HCT116 (cell line): ENCODE data around the gene ASCC1. TPM values are rescaled to one million over a fixed set of nuclear protein-coding genes. Genes with fewer than 3 reads are reported as not detected.

Source experiments
- ATAC-seq: fragments of 200-7000 bp; cut with Tn5 transposase; 2 replicates; pipeline ENCODE4 v1.9.1; 2020; ENCODE audit warnings: mild to moderate bottlenecking, moderate library complexity
- BruUV-seq: library from RNA; stranded (reverse); fragments of 400-500 nt; replicated peaks from 2 replicates; lab custom pipeline; 2021; lab: Mats Ljungman, UMichigan
- CTCF ChIA-PET: fragments of 300-600 bp; sonication (Branson Sonifier 250); formaldehyde crosslinking; loops from one replicate; lab custom pipeline; 2021; ENCODE audit warnings: antibody characterized with exemption; lab: Charles Lee
- POLR2A ChIA-PET: fragments of 300-600, 350-600 bp; sonication (Branson Sonifier 250); formaldehyde crosslinking; loops from one replicate; lab custom pipeline; 2021; ENCODE audit warnings: antibody characterized with exemption; lab: Charles Lee
- RAD21 ChIA-PET, 2 experiments: fragments of 300-600 bp; sonication (Branson Sonifier 250); formaldehyde crosslinking; loops; one replicate each; lab custom pipeline; 2023; ENCODE audit warnings: low total read pairs in 2 of 2; ENCODE audit not compliant: uncharacterized antibody in 2 of 2, unreplicated experiment in 2 of 2, low non-redundant PET in 1 of 2; lab: Charles Lee
- DNase-seq: peaks from one replicate; pipeline ENCODE4 v3.0.0-alpha.2; 2010; ENCODE audit warnings: low read depth, low spot score
- H2AFZ ChIP-seq: fragments of 200-600 bp; shearing (Covaris generic), sonication (generic); 2 replicates; pipeline ENCODE4 v1.6.1; 2017; ENCODE audit warnings: low read depth, mixed run types, mixed read lengths, antibody characterized with exemption, low read length; ENCODE audit not compliant: poor library complexity, severe bottlenecking
- H3K27ac ChIP-seq: 2 replicates; pipeline ENCODE4 v1.5.1; 2012; ENCODE audit warnings: low read depth, low read length
- H3K27me3 ChIP-seq: fragments of 200-600 bp; sonication (generic); 2 replicates; pipeline ENCODE4 v1.6.1; 2016; ENCODE audit warnings: mixed run types, low read length, mixed read lengths; ENCODE audit not compliant: insufficient read depth
- H3K36me3 ChIP-seq, 2 experiments: fragments of 200-500 bp in 1 of 2; fragments of 200-600 bp in 1 of 2; sonication (Bioruptor generic) in 1 of 2; sonication (generic) in 1 of 2; 2 replicates each; pipeline versions ENCODE4 v1.5.1 to v1.6.1; 2014 to 2016; ENCODE audit warnings: low read length in 2 of 2, inconsistent platforms in 1 of 2, mixed read lengths in 1 of 2, mixed run types in 1 of 2; ENCODE audit not compliant: insufficient read depth in 2 of 2, control insufficient read depth in 1 of 2
- H3K4me1 ChIP-seq, 2 experiments: fragments of 200-600 bp in 1 of 2; sonication (generic) in 1 of 2; 2 replicates each; pipeline versions ENCODE4 v1.5.1 to v1.6.1; 2012 to 2017; ENCODE audit warnings: low read length in 2 of 2, inconsistent platforms in 1 of 2, mild to moderate bottlenecking in 1 of 2, mixed read lengths in 1 of 2, mixed run types in 1 of 2, moderate library complexity in 1 of 2; ENCODE audit not compliant: insufficient read depth in 2 of 2, control insufficient read depth in 1 of 2
- H3K4me2 ChIP-seq: fragments of 200-600 bp; sonication (generic); 2 replicates; pipeline ENCODE4 v1.6.1; 2017; ENCODE audit warnings: mixed run types, low read length, mixed read lengths
- H3K4me3 ChIP-seq, 2 experiments: fragments of 200-600 bp in 1 of 2; sonication (generic) in 1 of 2; replicated peaks in 1 of 2; 2 replicates each; pipeline ENCODE4 v1.5.1; 2011 to 2016; ENCODE audit warnings: low read length in 2 of 2, control low read depth in 1 of 2, low read depth in 1 of 2, mild to moderate bottlenecking in 1 of 2, mixed read lengths in 1 of 2, mixed run types in 1 of 2
- H3K79me2 ChIP-seq: fragments of 200-600 bp; sonication (generic); 2 replicates; pipeline ENCODE4 v1.6.1; 2017; ENCODE audit warnings: mild to moderate bottlenecking, mixed run types, low read length, moderate library complexity, mixed read lengths; ENCODE audit not compliant: insufficient read depth
- H3K9ac ChIP-seq: fragments of 200-600 bp; sonication (generic); 2 replicates; pipeline ENCODE4 v1.6.1; 2016; ENCODE audit warnings: low read length, mixed read lengths
- H3K9me2 ChIP-seq: fragments of 200-600 bp; sonication (generic), shearing (Covaris generic); 2 replicates; pipeline ENCODE4 v1.6.1; 2017; ENCODE audit warnings: mixed run types, mild to moderate bottlenecking, moderate library complexity; ENCODE audit not compliant: insufficient read depth
- H3K9me3 ChIP-seq, 2 experiments: fragments of 200-500 bp in 1 of 2; fragments of 200-600 bp in 1 of 2; sonication (Bioruptor generic) in 1 of 2; sonication (generic) in 1 of 2; 2 replicates each; pipeline ENCODE4 v1.6.1; 2014 to 2017; ENCODE audit warnings: low read length in 2 of 2, mixed read lengths in 2 of 2, inconsistent platforms in 1 of 2, low read depth in 1 of 2, mild to moderate bottlenecking in 1 of 2, mixed run types in 1 of 2, moderate library complexity in 1 of 2; ENCODE audit not compliant: control insufficient read depth in 1 of 2, insufficient read depth in 1 of 2
- H4K20me1 ChIP-seq: fragments of 200-600 bp; sonication (generic), shearing (Covaris generic); 2 replicates; pipeline ENCODE4 v1.6.1; 2017; ENCODE audit warnings: mixed run types, mild to moderate bottlenecking, moderate library complexity; ENCODE audit not compliant: insufficient read depth
- CBX3 ChIP-seq: IDR thresholded peaks from 2 replicates; pipeline ENCODE4 v1.6.1; 2012; ENCODE audit warnings: low read depth
- ELF1 ChIP-seq: IDR thresholded peaks from 2 replicates; pipeline ENCODE4 v1.6.1; 2012; ENCODE audit warnings: low read depth, borderline replicate concordance
- FOSL1 ChIP-seq: IDR thresholded peaks from 2 replicates; pipeline ENCODE4 v1.6.1; 2012; ENCODE audit warnings: low read depth
- POLR2AphosphoS5 ChIP-seq: IDR thresholded peaks from 2 replicates; pipeline ENCODE4 v1.6.1; 2011; ENCODE audit warnings: mild to moderate bottlenecking, low read depth, low read length, moderate library complexity
- RAD21 ChIP-seq: IDR thresholded peaks from 2 replicates; pipeline ENCODE4 v1.6.1; 2012; ENCODE audit warnings: low read depth, mild to moderate bottlenecking
- SP1 ChIP-seq: IDR thresholded peaks from 2 replicates; pipeline ENCODE4 v1.6.1; 2012; ENCODE audit warnings: low read depth
- TCF7L2 ChIP-seq: IDR thresholded peaks from 2 replicates; pipeline ENCODE4 v1.7.0; 2011; ENCODE audit warnings: borderline replicate concordance, inconsistent platforms; ENCODE audit not compliant: insufficient read depth, insufficient read length; ENCODE audit errors: extremely low read depth
- ZFX ChIP-seq: fragments of 450-650 bp; IDR thresholded peaks from 2 replicates; pipeline ENCODE4 v1.6.1; 2017
- intact Hi-C: fragments of 100-400 bp; cut with micrococcal nuclease; formaldehyde crosslinking; loops from 2 replicates; pipeline ENCODE4 v1.10.0; 2022
- total RNA-seq: library from RNA; stranded (reverse); gene quantifications from one replicate; pipeline ENCODE4 v1.2.1, GENCODE V29; 2021; ENCODE audit not compliant: unreplicated experiment
- TF ChIP-seq, protein P1 (sequence below): IDR thresholded peaks from 2 replicates; pipeline ENCODE4 v1.6.1; 2012
- TF ChIP-seq, protein P2 (sequence below): IDR thresholded peaks from 2 replicates; pipeline ENCODE4 v1.6.1; 2011; ENCODE audit warnings: mild to moderate bottlenecking, low read length, moderate library complexity; ENCODE audit not compliant: insufficient replicate concordance; ENCODE audit errors: extremely low read depth
- TF ChIP-seq, protein P3 (sequence below): IDR thresholded peaks from 2 replicates; pipeline ENCODE4 v1.6.1; 2012

ASCC1 gene
- total RNA-seq, 1 experiment from 2014 or later, result 34.5 TPM

DNA sequence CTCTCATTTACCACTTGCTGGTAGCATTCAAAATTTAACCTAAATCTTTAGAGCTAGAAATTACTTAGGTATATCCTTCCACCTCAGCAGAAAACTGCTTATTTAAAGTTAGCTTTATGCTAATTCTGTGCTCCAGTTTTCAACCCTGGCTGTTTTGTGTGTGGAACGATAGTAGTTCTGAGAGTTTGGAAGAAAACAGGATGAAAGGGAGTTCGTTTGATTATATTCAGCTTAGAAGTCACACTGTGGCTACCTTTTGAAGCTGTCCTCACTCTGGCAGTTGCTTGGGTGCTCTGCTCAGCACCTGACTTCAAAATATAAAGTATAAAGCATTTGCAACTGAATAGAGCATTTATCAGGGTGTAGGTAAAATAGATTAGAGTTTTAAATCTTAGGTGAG, 2.6 kb upstream of the ASCC1 start:
- ChIA-PET POLR2A (no interaction called here), CTCF (interaction anchor here (5.1 kb wide), 1 partner anchor 92 kb away, joined by 31 read pairs; no protein-coding TSS in a partner anchor), RAD21 (no interaction called here)
- TF ChIP-seq, protein P1, sequence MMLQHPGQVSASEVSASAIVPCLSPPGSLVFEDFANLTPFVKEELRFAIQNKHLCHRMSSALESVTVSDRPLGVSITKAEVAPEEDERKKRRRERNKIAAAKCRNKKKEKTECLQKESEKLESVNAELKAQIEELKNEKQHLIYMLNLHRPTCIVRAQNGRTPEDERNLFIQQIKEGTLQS, result no peak
- TF ChIP-seq, protein P2, sequence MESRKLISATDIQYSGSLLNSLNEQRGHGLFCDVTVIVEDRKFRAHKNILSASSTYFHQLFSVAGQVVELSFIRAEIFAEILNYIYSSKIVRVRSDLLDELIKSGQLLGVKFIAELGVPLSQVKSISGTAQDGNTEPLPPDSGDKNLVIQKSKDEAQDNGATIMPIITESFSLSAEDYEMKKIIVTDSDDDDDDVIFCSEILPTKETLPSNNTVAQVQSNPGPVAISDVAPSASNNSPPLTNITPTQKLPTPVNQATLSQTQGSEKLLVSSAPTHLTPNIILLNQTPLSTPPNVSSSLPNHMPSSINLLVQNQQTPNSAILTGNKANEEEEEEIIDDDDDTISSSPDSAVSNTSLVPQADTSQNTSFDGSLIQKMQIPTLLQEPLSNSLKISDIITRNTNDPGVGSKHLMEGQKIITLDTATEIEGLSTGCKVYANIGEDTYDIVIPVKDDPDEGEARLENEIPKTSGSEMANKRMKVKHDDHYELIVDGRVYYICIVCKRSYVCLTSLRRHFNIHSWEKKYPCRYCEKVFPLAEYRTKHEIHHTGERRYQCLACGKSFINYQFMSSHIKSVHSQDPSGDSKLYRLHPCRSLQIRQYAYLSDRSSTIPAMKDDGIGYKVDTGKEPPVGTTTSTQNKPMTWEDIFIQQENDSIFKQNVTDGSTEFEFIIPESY, result no peak
- TF ChIP-seq SP1, result no peak
- no peak for TF ChIP-seq TCF7L2
- Histone ChIP-seq H3K4me3 (no peak overlapping the region), H3K9me3 (no peaks in the 10 kb centered on the region), H3K4me1 (peaks cover 6 to 16% of the 10 kb centered on the region in 2 experiments; a peak in 3 of 4 replicates), H3K36me3 (peaks cover 7% of the 10 kb centered on the region in 2 experiments), H4K20me1 (no peaks in the 10 kb centered on the region), H3K4me2 (no peak overlapping the region), H3K9ac (no peak overlapping the region), H2AFZ (no peak overlapping the region), H3K27ac (no peak overlapping the region), H3K9me2 (no peaks in the 10 kb centered on the region), H3K27me3 (no peaks in the 10 kb centered on the region), H3K79me2 (peaks cover 48% of the 10 kb centered on the region)
- no TSS peak for BruUV-seq
- ATAC-seq (no peak), DNase-seq (no peak)
- intact Hi-C loops, result no loop called here

DNA sequence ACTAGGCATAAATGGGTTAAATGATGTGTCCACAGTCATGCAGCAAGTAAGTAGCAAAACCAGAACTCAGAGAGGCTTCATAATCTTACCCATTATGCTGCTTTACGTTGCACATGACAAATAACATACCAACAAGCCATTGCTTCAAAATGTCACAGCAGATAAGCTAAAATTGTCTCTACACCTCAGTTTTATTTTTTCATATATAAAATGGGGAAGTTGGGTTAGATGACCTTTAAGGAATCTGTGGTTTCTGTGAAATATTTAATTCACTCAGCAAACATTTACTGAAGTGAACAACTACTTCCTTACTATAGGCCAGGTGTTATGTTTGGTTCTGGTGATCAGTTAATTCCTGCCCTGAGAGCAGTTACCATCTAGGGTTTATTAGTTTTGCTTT, 2.2 kb upstream of the ASCC1 start:
- Histone ChIP-seq H3K79me2 (peaks cover 44% of the 10 kb centered on the region), H3K27ac (no peak overlapping the region), H4K20me1 (no peaks in the 10 kb centered on the region), H3K4me3 (no peak overlapping the region), H3K27me3 (no peaks in the 10 kb centered on the region), H3K9ac (no peak overlapping the region), H3K36me3 (peaks cover 3 to 5% of the 10 kb centered on the region in 2 experiments; a peak in 1 of 4 replicates), H3K9me3 (no peaks in the 10 kb centered on the region), H3K9me2 (no peaks in the 10 kb centered on the region), H2AFZ (no peak overlapping the region), H3K4me2 (no peak overlapping the region), H3K4me1 (peaks cover 6 to 16% of the 10 kb centered on the region in 2 experiments; a peak in 3 of 4 replicates)
- DNase-seq, result no peak
- CTCF ChIA-PET, result interaction anchor here (5.1 kb wide), 1 partner anchor 91 kb away, joined by 31 read pairs; no protein-coding TSS in a partner anchor
- BruUV-seq, result no TSS peak
- TF ChIP-seq FOSL1, result no peak
- no peak for TF ChIP-seq POLR2AphosphoS5
- TF ChIP-seq, protein P3, sequence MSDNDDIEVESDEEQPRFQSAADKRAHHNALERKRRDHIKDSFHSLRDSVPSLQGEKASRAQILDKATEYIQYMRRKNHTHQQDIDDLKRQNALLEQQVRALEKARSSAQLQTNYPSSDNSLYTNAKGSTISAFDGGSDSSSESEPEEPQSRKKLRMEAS, result no peak
- TF ChIP-seq, protein P2, result no peak
- TF ChIP-seq ZFX, result no peak
- TF ChIP-seq SP1, result no peak
- TF ChIP-seq ELF1, result no peak
- TF ChIP-seq CBX3, result no peak
- no peak for TF ChIP-seq RAD21
- ATAC-seq, result no peak
- intact Hi-C loops, result no loop called here
- RAD21 ChIA-PET, result no interaction called here
- POLR2A ChIA-PET, result no interaction called here
